Esophagus muscularis mucosa (tissue), 4 donors: ENCODE data around the gene PSTPIP2. TPM values are rescaled to one million over a fixed set of nuclear protein-coding genes. Genes with fewer than 3 reads are reported as not detected.
A peak's percentile ranks its signal among the peaks of the same experiment; 100 is the strongest.

Source experiments
- DNase-seq: peaks from one replicate; pipeline ENCODE4 v3.0.0-alpha.2; 2017; ENCODE audit errors: extremely low spot score
- H3K27ac ChIP-seq, 4 donors: fragments of 200-600 bp; sonication (generic); replicated peaks in 1 of 4; 1 replicate in 3 of 4; 2 replicates in 1 of 4; pipeline ENCODE4 v1.5.1; 2016 to 2019; ENCODE audit warnings: mild to moderate bottlenecking in 1 of 4
- H3K27me3 ChIP-seq, 4 donors: fragments of 200-600 bp; sonication (generic); one replicate each; pipeline versions ENCODE4 v1.5.1 to v1.6.0; 2016 to 2019
- H3K36me3 ChIP-seq, 4 donors: fragments of 200-600 bp; sonication (generic); one replicate each; pipeline ENCODE4 v1.5.1; 2016 to 2019
- H3K4me1 ChIP-seq, 4 donors: fragments of 200-600 bp; sonication (generic); one replicate each; pipeline ENCODE4 v1.5.1; 2016 to 2019
- H3K4me3 ChIP-seq, 4 donors: fragments of 200-600 bp; sonication (generic); 1 replicate in 2 of 4; 2 replicates in 2 of 4; pipeline ENCODE4 v1.5.1; 2016 to 2019; ENCODE audit warnings: mild to moderate bottlenecking in 4 of 4, moderate library complexity in 1 of 4
- H3K9me3 ChIP-seq, 4 donors: fragments of 200-600 bp; sonication (generic); 1 replicate in 3 of 4; 2 replicates in 1 of 4; pipeline ENCODE4 v1.5.1; 2016 to 2019
- EP300 ChIP-seq: sonication (generic); formaldehyde crosslinking; IDR thresholded peaks from one replicate; pipeline ENCODE4 v1.6.1; 2017; ENCODE audit warnings: antibody characterized with exemption
- POLR2A ChIP-seq: fragments of 450-650 bp; IDR thresholded peaks from one replicate; pipeline ENCODE4 v1.6.1; 2017; ENCODE audit warnings: antibody characterized with exemption, moderate library complexity, mild to moderate bottlenecking, low read depth
- POLR2AphosphoS5 ChIP-seq, 2 donors: sonication (generic); formaldehyde crosslinking; IDR thresholded peaks; one replicate each; pipeline ENCODE4 v1.6.1; 2017; ENCODE audit warnings: antibody characterized with exemption in 2 of 2
- WGBS: methylation state at CpG from one replicate; pipeline ENCODE4 v1.1.5; 2018; 5-methylcytosine and 5-hydroxymethylcytosine counted together
- intact Hi-C: fragments of 100-400 bp; cut with DNase I; formaldehyde crosslinking; loops from one replicate; pipeline ENCODE4 v1.15.1; 2023
- total RNA-seq, 4 donors: library from RNA; depleted of rRNA; stranded (reverse); fragments of >200 nt; gene quantifications; one replicate each; pipeline versions ENCODE4 v1.1.0 to v1.2.1, GENCODE V29; 2016
- TF ChIP-seq, protein P1 (sequence below), 3 experiments: fragments of 200-600 bp in 2 of 3; fragments of 450-650 bp in 1 of 3; sonication (generic) in 2 of 3; IDR thresholded peaks; one replicate each; pipeline ENCODE4 v1.5.1; 2017 to 2019; ENCODE audit warnings: antibody characterized with exemption in 3 of 3, mild to moderate bottlenecking in 2 of 3, moderate library complexity in 1 of 3

The PSTPIP2 gene
- total RNA-seq, 4 donors from 2014 or later: 5.6 to 10.8 (median 7.3) TPM

DNA sequence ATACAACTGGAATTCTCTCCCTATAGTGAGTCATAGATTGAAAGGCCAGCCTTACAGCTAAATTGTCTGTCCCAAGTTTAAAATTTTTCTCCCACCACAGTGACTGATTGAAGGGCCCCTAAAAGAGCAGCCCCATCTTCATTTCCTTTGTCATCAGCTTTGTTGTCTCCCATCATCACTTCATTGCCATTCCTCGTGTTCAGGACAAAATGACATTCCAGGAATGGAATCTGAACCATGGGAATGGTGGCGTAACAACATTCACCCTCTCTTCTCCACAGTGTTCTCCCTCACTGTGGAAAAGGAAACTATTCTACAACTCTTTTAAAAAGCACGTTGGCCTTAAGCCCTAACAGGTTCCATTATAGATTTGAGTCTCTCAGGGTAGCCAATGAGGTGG lies 52.1 kb downstream of the PSTPIP2 start:
- TF ChIP-seq POLR2AphosphoS5 (IDR thresholded peaks at IDR 0.05) (no peak), EP300 (no peak), POLR2A (no peak)
- TF ChIP-seq, protein P1, sequence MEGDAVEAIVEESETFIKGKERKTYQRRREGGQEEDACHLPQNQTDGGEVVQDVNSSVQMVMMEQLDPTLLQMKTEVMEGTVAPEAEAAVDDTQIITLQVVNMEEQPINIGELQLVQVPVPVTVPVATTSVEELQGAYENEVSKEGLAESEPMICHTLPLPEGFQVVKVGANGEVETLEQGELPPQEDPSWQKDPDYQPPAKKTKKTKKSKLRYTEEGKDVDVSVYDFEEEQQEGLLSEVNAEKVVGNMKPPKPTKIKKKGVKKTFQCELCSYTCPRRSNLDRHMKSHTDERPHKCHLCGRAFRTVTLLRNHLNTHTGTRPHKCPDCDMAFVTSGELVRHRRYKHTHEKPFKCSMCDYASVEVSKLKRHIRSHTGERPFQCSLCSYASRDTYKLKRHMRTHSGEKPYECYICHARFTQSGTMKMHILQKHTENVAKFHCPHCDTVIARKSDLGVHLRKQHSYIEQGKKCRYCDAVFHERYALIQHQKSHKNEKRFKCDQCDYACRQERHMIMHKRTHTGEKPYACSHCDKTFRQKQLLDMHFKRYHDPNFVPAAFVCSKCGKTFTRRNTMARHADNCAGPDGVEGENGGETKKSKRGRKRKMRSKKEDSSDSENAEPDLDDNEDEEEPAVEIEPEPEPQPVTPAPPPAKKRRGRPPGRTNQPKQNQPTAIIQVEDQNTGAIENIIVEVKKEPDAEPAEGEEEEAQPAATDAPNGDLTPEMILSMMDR (IDR thresholded peaks at IDR 0.05): no peak
- intact Hi-C loops: no loop called here

DNA sequence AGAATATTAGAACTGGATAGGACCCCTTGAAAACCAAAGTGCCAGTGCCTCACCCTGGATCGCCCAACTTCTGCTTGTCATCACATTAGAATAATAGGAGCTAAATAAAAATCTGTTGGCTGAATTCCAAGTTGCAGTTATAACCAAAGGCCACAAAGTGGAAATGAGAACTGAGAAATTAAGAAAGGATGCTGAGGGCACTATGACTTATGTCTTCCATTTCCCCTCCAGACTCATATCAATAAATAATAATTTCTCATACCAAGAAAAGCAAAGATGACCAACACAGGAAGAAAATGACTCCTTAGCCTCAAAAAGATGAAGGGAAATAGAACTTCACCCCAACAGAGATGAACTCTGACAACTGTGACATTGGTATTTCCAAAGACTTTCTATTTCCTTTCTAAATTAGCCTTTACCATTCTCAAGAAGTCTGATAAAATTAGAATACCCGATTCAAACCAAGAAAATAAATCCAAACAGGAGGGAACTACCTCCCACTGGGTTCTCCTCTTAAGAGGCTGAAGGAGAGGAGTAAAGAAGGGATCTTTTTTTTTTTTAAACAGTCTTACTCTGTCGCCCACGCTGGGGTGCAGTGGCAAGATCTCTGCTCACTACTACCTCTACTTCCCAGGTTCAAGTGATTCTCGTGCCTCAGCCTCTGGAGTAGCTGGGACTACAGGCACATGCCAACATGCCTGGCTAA lies 58.4 kb downstream of the PSTPIP2 start:
- H3K36me3 ChIP-seq: peaks cover 0 to 14% (median 6%) of the 10 kb centered on the region in 4 donors
- H3K27me3 ChIP-seq: no peaks in the 10 kb centered on the region
- 74% methylated on average over 5 of the region's 5 CpGs for WGBS
- TF ChIP-seq, protein P1 (IDR thresholded peaks at IDR 0.05): no peak
- intact Hi-C loops: no loop called here
- no peaks in the 10 kb centered on the region for H3K4me1 ChIP-seq
- peak; percentile 21 for DNase-seq
- H3K9me3 ChIP-seq: no peaks in the 10 kb centered on the region
- H3K27ac ChIP-seq: no peak overlapping the region
- no peak overlapping the region for H3K4me3 ChIP-seq

More for the DNA sequence above, 52.1 kb downstream of the PSTPIP2 start:
- Histone ChIP-seq H3K9me3 (no peaks in the 10 kb centered on the region), H3K27me3 (no peaks in the 10 kb centered on the region), H3K4me3 (no peak overlapping the region), H3K27ac (no peak overlapping the region), H3K36me3 (no peaks in the 10 kb centered on the region), H3K4me1 (no peaks in the 10 kb centered on the region)
- WGBS: 77% methylated on average over 3 of the region's 3 CpGs
- DNase-seq: peak; percentile 26

DNA sequence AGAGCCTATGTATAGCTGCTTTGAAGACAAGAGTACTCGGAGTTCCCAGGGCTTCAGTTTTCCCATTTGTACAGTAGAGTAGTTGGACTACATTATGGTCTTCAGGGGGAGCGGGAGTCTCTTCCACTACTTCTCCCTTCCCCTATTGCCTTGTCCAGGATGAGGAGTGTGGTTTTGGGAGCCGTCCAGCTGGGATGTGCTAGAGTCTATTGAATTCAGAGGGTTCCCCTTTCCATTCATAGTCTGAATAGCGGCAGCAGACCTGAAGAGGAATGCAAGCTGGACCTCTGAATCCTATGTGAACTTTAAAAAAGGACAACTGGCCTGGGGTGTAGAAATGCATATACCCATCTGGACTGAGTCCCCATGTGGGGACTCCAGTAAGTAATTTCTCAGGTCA lies 61.4 kb downstream of the PSTPIP2 start:
- Histone ChIP-seq H3K9me3 (no peaks in the 10 kb centered on the region), H3K4me3 (no peak overlapping the region), H3K36me3 (peaks cover 0 to 23% (median 6%) of the 10 kb centered on the region in 4 donors), H3K27ac (no peak overlapping the region), H3K27me3 (no peaks in the 10 kb centered on the region), H3K4me1 (no peaks in the 10 kb centered on the region)
- WGBS: 94% methylated on average over 4 of the region's 4 CpGs
- TF ChIP-seq POLR2A (no peak), POLR2AphosphoS5 (IDR thresholded peaks at IDR 0.05) (no peak), EP300 (no peak)
- TF ChIP-seq, protein P1 (IDR thresholded peaks at IDR 0.05): no peak
- no peak for DNase-seq
- intact Hi-C loops: no loop called here

DNA sequence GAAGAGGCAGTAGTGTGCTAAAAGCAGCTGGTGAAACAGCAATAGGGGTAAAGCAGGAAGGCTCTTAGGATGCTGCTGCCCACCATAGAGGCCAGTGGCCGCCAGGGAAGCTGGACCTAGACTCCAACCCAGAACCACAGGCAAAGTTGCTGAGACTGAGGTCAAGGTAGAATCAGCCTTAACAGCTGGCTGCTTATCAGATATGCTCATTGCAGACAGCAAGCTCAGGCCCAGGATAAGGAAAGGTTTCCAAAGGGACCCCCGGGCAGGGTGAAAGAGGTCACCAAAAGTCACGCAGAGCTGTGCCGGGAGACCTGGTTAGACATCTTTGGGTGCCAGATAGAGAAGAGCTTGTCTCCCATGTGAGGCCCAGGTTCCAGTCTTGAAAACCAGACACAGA lies 62.0 kb downstream of the PSTPIP2 start:
- Histone ChIP-seq H3K27me3 (no peaks in the 10 kb centered on the region), H3K9me3 (no peaks in the 10 kb centered on the region), H3K4me1 (no peaks in the 10 kb centered on the region), H3K36me3 (peaks cover 0 to 23% (median 6%) of the 10 kb centered on the region in 4 donors), H3K27ac (no peak overlapping the region), H3K4me3 (no peak overlapping the region)
- intact Hi-C loops: no loop called here
- 96% methylated on average over 4 of the region's 4 CpGs for WGBS
- DNase-seq: no peak
- TF ChIP-seq POLR2AphosphoS5 (IDR thresholded peaks at IDR 0.05) (no peak), EP300 (no peak), POLR2A (no peak)
- TF ChIP-seq, protein P1 (IDR thresholded peaks at IDR 0.05): no peak
